LNCAP (cell line): ENCODE measurements around the gene TMEM144.

Source experiments
- CTCF ChIP-seq: fragments of 450-650 bp; IDR thresholded peaks from 2 replicates; pipeline ENCODE4 v1.5.1; 2017; ENCODE audit warnings: mild to moderate bottlenecking

Gene TMEM144

GRCh38 chr4:158299459-158300007 is 89.2 kb downstream of the TMEM144 start:
- no peak for TF ChIP-seq CTCF

GRCh38 chr4:158300012-158300411 is 89.7 kb downstream of the TMEM144 start:
- TF ChIP-seq CTCF = no peak

- TF ChIP-seq CTCF = no peak
These were observed 92.0 kb downstream of the TMEM144 start for GRCh38 chr4:158302076-158302866.

- TF ChIP-seq CTCF = no peak
These were observed 94.4 kb downstream of the TMEM144 start for GRCh38 chr4:158304694-158305093.
